NB4 (cell line): ENCODE data around the gene APOO.
A peak's percentile ranks its signal among the peaks of the same experiment; 100 is the strongest.

Experiments
- DNase-seq: peaks from one replicate; pipeline ENCODE4 v3.0.0; 2010; ENCODE audit warnings: low read depth
- H3K4me3 ChIP-seq: one replicate; pipeline ENCODE4 v1.5.1; 2011; ENCODE audit warnings: mild to moderate bottlenecking, low read depth, low read length, moderate library complexity
- MYC ChIP-seq: IDR thresholded peaks from 2 replicates; pipeline ENCODE4 v1.6.1; 2011; ENCODE audit warnings: low read depth, low read length
- POLR2A ChIP-seq: IDR thresholded peaks from 2 replicates; pipeline ENCODE4 v1.6.1; 2011; ENCODE audit warnings: mild to moderate bottlenecking; ENCODE audit not compliant: insufficient read length; ENCODE audit errors: extremely low read depth
- TF ChIP-seq, protein P1 (sequence below): IDR thresholded peaks from one replicate; pipeline ENCODE4 v1.5.1; 2012; ENCODE audit warnings: low read depth, low read length
- TF ChIP-seq, protein P2 (sequence below): IDR thresholded peaks from 2 replicates; pipeline ENCODE4 v1.6.1; 2011; ENCODE audit warnings: low read depth, low read length

Gene APOO

DNA sequence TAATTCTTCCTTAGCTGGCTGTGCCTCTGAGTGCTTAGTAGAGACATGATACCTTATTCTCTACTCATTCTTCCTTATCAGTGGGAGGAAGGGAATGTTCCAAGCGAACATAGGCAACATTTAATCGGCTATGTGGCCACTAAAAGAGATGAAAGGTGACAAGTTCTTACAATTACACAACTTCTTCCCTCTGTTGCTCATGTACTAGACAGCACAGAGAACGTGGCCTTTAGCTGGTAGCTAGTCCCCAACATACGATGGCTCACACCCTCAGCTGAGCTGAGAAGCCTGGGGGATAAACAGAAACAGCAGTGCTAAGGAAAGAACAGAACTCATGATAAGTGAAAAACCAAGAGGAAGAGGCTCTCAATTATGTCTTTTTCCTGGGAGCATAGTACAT, 52.2 kb downstream of the APOO start:
- TF ChIP-seq MYC, result peak; percentile 33; the same call in 1 of the 2 replicates
- TF ChIP-seq, protein P1, sequence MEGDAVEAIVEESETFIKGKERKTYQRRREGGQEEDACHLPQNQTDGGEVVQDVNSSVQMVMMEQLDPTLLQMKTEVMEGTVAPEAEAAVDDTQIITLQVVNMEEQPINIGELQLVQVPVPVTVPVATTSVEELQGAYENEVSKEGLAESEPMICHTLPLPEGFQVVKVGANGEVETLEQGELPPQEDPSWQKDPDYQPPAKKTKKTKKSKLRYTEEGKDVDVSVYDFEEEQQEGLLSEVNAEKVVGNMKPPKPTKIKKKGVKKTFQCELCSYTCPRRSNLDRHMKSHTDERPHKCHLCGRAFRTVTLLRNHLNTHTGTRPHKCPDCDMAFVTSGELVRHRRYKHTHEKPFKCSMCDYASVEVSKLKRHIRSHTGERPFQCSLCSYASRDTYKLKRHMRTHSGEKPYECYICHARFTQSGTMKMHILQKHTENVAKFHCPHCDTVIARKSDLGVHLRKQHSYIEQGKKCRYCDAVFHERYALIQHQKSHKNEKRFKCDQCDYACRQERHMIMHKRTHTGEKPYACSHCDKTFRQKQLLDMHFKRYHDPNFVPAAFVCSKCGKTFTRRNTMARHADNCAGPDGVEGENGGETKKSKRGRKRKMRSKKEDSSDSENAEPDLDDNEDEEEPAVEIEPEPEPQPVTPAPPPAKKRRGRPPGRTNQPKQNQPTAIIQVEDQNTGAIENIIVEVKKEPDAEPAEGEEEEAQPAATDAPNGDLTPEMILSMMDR, result no peak

DNA sequence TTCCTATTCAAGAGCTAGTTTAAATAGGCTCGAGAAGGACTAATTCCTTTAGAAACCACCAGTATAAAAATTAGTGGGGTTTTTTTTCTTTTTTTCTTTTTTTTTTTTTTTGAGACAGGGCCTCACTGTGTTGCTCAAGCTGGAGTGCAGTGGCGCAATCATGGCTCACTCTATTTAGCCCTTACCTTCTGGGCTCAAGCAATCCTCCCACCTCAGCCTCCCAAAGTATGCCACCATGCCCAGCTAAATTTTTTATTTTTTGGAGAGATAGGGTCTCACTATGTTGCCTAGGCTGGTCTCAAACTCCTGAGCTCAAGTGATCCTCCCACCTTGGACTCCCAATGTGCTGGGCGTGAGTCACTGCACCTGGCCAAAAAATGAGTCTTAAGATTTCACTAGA, 52.8 kb downstream of the APOO start:
- TF ChIP-seq POLR2A (no peak), MYC (no peak)
- TF ChIP-seq, protein P1, result no peak
- TF ChIP-seq, protein P2, sequence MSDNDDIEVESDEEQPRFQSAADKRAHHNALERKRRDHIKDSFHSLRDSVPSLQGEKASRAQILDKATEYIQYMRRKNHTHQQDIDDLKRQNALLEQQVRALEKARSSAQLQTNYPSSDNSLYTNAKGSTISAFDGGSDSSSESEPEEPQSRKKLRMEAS, result no peak
- no peak overlapping the region for H3K4me3 ChIP-seq
- DNase-seq, result peak; percentile 78

More for the DNA sequence above, 52.2 kb downstream of the APOO start:
- DNase-seq, result peak; percentile 69
- H3K4me3 ChIP-seq, result no peak overlapping the region

DNA sequence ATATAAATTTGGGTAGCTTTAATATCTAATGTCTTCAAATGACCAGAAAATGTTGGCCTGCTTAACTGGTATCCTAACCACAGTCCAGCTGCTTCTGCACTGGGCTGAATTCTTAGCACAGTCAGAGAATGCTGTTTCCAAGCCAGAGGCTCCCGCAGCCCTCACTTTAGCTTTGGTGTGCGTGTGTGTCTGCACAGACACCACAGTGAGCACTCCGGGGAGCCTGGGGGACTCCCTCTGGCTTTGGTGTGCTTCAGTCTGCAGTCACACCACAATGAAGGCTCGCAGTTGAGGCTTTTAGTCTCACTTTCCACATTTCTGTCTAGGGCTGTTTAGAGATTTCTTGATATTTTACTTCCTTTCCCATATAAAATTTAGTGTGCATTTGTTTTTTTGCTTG, 53.6 kb downstream of the APOO start:
- peak; percentile 86 for DNase-seq

DNA sequence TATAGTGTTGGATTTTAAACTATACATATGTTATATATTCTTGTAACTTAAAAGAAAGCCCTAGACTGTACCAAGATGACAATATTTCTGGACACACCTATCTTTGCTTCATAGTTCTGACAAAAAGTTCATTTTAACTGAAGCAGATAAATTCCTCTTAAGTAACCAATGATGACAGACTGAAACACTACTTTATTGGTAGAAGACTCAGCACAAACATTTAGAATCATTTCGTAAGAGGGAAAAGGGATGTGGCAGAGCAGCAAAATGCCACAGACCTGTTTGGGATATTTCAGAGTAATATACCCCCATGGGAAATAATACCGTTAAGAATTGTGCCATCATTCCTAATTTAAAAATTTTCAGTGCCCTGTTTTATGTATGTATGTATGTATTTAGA, 56.2 kb downstream of the APOO start:
- no peak overlapping the region for H3K4me3 ChIP-seq
- TF ChIP-seq POLR2A (no peak), MYC (no peak)
- TF ChIP-seq, protein P2, result no peak
- TF ChIP-seq, protein P1, result no peak
- DNase-seq, result peak; percentile 77

More for the DNA sequence above, 53.6 kb downstream of the APOO start:
- TF ChIP-seq, protein P2, result no peak
- TF ChIP-seq MYC (no peak), POLR2A (no peak)
- TF ChIP-seq, protein P1, result no peak
- no peak overlapping the region for H3K4me3 ChIP-seq

DNA sequence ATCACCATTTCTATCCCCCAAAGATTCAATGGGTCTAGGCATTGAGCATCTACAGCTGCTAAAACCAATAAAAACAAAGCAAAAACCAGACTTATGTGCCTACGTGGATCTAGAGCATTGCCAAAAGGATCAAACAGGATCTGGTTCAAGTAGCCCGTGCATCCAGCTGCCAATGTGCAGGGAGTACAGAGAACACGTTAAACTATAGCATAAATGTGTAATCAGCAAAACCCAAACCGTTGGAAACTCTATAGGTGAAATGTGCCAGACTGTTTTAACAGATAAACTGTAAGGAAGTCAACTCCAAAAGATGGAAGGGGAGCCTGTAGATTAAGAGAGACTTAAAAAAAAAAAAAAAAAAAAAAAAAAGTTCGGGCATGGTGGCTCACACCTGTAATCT, 58.5 kb downstream of the APOO start:
- TF ChIP-seq, protein P2, result no peak
- TF ChIP-seq POLR2A, result no peak
- TF ChIP-seq MYC, result no peak
- TF ChIP-seq, protein P1, result no peak
- no peak overlapping the region for H3K4me3 ChIP-seq
- DNase-seq, result no peak

DNA sequence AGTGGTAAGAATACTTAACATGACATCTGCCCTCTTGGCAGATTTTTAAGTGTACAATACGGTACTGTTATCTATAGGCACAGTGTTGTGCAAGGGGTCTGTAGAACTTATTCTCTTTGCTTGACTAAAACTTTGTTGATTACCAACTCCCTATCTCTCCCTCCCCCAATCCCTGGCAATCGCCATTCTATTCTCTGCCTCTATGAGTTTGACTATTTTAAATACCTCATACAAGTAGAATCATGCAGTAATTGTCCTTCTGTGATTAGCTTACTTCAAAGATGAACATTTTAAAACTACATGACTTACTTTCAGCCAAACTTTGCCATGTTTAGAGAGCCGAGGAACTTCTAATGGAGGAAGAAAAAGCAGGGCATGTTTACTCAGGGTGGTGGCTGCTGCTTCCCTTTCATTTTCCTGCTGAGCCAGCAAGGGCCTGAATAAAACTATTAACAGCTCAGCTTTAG, 62.4 kb downstream of the APOO start:
- DNase-seq, result peak; percentile 20
- H3K4me3 ChIP-seq, result no peak overlapping the region
- TF ChIP-seq, protein P1, result no peak
- TF ChIP-seq POLR2A (no peak), MYC (no peak)
- TF ChIP-seq, protein P2, result no peak
